ENCODE measurements around the gene POLR3B. TPM values are rescaled to one million over a fixed set of nuclear protein-coding genes. Genes with fewer than 3 reads are reported as not detected.

The POLR3B gene
- total and polyA plus RNA-seq, 2 experiments from 2014 or later = 4.0 to 14.6 TPM

DNA sequence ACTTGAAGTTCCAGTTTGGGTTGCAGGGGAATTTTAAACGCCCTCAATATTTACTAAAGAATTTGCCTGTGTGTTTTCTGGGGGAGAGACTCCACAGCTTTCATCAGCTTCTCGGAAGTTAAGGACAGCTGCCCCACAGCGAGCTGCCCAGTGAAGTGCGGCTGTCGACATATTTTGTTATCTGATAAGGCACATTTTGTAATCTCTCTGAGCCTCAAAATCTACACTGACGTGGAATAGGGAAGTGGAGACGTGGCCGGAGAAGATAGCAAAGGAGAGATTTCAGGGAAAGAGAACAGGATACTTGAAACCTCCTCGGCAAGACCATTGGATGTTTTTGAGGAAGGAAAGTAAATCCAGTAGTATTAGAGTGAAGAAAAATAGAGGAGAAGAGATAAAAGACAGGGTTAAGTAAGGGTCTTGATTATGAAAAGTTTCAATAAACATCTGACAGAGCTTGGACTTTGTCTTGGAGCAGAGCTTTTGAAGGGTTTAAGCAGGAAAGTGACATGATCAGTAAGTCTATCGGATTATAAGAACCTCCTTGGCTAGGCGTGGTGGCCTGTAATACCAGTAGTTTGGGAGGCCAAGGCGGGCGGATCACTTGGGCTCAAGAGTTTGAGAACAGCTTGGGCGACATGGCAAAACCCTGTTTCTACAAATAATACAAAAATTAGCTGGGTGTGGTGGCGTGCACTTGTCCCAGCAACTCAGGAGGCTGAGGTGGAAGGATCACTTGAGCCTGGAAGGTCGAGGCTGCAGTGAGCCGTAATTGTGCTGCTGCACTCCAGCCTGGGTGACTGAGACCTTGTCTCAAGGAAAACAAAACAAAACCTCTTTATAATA lies 1.1 kb downstream of the POLR3B start (continued):
- TF ChIP-seq STAT1 (IDR thresholded peaks at IDR 0.05; ENCODE audit: unreplicated experiment) = no peak
- TF ChIP-seq, protein P1, sequence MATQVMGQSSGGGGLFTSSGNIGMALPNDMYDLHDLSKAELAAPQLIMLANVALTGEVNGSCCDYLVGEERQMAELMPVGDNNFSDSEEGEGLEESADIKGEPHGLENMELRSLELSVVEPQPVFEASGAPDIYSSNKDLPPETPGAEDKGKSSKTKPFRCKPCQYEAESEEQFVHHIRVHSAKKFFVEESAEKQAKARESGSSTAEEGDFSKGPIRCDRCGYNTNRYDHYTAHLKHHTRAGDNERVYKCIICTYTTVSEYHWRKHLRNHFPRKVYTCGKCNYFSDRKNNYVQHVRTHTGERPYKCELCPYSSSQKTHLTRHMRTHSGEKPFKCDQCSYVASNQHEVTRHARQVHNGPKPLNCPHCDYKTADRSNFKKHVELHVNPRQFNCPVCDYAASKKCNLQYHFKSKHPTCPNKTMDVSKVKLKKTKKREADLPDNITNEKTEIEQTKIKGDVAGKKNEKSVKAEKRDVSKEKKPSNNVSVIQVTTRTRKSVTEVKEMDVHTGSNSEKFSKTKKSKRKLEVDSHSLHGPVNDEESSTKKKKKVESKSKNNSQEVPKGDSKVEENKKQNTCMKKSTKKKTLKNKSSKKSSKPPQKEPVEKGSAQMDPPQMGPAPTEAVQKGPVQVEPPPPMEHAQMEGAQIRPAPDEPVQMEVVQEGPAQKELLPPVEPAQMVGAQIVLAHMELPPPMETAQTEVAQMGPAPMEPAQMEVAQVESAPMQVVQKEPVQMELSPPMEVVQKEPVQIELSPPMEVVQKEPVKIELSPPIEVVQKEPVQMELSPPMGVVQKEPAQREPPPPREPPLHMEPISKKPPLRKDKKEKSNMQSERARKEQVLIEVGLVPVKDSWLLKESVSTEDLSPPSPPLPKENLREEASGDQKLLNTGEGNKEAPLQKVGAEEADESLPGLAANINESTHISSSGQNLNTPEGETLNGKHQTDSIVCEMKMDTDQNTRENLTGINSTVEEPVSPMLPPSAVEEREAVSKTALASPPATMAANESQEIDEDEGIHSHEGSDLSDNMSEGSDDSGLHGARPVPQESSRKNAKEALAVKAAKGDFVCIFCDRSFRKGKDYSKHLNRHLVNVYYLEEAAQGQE (IDR thresholded peaks at IDR 0.05; ENCODE audit: unreplicated experiment) = no peak
- TF ChIP-seq NANOG (IDR thresholded peaks at IDR 0.05; ENCODE audit: borderline replicate concordance) = no peak
- no peak for TF ChIP-seq JUNB (IDR thresholded peaks at IDR 0.05; ENCODE audit: unreplicated experiment)
- no peak for TF ChIP-seq ZNF114 (CRISPR knock-in tag; IDR thresholded peaks at IDR 0.05)
- TF ChIP-seq EZH2 (IDR thresholded peaks at IDR 0.05; ENCODE audit: low read depth, unreplicated experiment) = no peak

DNA sequence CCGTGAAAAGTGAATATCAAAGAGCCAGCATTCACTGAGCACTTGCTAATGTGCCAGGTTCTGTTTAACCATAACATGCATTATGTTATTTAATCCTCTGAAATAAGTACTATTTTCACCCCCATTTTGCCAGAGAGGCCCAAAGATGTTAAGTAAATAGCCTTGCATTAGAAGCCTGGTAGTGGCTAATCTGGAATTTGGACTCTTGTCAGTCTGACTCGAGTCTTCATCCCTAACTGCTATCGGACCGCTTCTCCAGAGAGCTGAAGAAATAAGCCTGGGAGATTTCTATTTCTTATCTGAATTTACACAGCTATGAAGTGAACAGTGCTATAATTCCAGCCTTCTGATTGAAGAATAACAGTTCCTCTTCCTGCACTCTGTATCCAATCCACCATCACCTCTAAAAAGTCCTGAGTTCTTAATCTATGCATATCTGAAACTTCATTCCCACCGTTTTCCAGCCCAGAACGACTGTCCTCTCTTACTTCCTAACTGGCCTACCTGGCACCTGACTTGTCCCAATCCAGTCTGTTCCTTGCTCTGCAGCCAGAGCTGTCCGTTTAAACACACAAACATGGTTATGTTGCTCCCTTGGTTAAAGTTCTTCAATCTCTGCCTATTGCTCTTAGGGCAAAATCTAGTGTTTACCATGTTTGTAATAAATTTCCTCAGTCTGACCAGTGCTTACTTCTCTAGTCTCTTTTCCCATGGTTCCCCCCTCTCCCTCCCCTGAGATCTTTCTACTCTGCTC lies 2.3 kb downstream of the POLR3B start:
- H3K4me3 ChIP-seq = no peak overlapping the region
- H3K27me3 Mint-ChIP-seq (ENCODE audit: insufficient read depth, low read depth, poor library complexity) = peaks cover 12% of the 10 kb centered on the region
- no peak overlapping the region for H3K4me3 Mint-ChIP-seq
- peaks cover 35% of the 10 kb centered on the region for H3K79me2 ChIP-seq (replicated peaks; ENCODE audit: insufficient read depth)
- H2AFZ ChIP-seq = no peak overlapping the region
- peaks cover 6% of the 10 kb centered on the region for H4K20me1 ChIP-seq (replicated peaks; ENCODE audit: insufficient read depth)
- no peaks in the 10 kb centered on the region for H3K9me3 Mint-ChIP-seq
- peaks cover 8% of the 10 kb centered on the region; the same call in 1 of the 2 replicates for H3K4me1 ChIP-seq (ENCODE audit: insufficient read depth)
- H3F3A ChIP-seq (replicated peaks; ENCODE audit: low read depth) = no peaks in the 10 kb centered on the region
- H3K4me1 Mint-ChIP-seq = peaks cover 8% of the 10 kb centered on the region
- ATAC-seq = no peak
- no peaks in the 10 kb centered on the region for H3K9me2 ChIP-seq (ENCODE audit: insufficient read depth)
- H3K36me3 ChIP-seq (ENCODE audit: insufficient read depth) = no peaks in the 10 kb centered on the region
- no peak overlapping the region for H3K4me2 ChIP-seq
- no peak overlapping the region for H3K27ac Mint-ChIP-seq
- no peaks in the 10 kb centered on the region for H3K27me3 ChIP-seq (ENCODE audit: insufficient read depth)
- no peak for DNase-seq (ENCODE audit: low spot score)
- H3K36me3 Mint-ChIP-seq (ENCODE audit: low read depth) = no peaks in the 10 kb centered on the region; the same call in 2 of the 3 replicates
- no peak overlapping the region for H3K27ac ChIP-seq (ENCODE audit: low read depth)
- TF ChIP-seq, protein P1 (IDR thresholded peaks at IDR 0.05; ENCODE audit: unreplicated experiment) = no peak
- TF ChIP-seq, protein P2, sequence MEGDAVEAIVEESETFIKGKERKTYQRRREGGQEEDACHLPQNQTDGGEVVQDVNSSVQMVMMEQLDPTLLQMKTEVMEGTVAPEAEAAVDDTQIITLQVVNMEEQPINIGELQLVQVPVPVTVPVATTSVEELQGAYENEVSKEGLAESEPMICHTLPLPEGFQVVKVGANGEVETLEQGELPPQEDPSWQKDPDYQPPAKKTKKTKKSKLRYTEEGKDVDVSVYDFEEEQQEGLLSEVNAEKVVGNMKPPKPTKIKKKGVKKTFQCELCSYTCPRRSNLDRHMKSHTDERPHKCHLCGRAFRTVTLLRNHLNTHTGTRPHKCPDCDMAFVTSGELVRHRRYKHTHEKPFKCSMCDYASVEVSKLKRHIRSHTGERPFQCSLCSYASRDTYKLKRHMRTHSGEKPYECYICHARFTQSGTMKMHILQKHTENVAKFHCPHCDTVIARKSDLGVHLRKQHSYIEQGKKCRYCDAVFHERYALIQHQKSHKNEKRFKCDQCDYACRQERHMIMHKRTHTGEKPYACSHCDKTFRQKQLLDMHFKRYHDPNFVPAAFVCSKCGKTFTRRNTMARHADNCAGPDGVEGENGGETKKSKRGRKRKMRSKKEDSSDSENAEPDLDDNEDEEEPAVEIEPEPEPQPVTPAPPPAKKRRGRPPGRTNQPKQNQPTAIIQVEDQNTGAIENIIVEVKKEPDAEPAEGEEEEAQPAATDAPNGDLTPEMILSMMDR (conservative IDR thresholded peaks at IDR 0.05; ENCODE audit: low read depth in 2 of 2) = no peak
- no peak for TF ChIP-seq ZNF114 (CRISPR knock-in tag; IDR thresholded peaks at IDR 0.05)
- TF ChIP-seq STAT1 (IDR thresholded peaks at IDR 0.05; ENCODE audit: unreplicated experiment) = no peak
- TF ChIP-seq ZNF331 (CRISPR knock-in tag; IDR thresholded peaks at IDR 0.05; ENCODE audit: low read depth) = no peak
- TF ChIP-seq EZH2 (IDR thresholded peaks at IDR 0.05; ENCODE audit: low read depth, unreplicated experiment) = no peak
- no peak for TF ChIP-seq POLR2AphosphoS5 (IDR thresholded peaks at IDR 0.05; ENCODE audit: low read depth)
- TF ChIP-seq JUNB (IDR thresholded peaks at IDR 0.05; ENCODE audit: unreplicated experiment) = no peak
- no peak for TF ChIP-seq NANOG (IDR thresholded peaks at IDR 0.05; ENCODE audit: borderline replicate concordance)
- TF ChIP-seq, protein P3, sequence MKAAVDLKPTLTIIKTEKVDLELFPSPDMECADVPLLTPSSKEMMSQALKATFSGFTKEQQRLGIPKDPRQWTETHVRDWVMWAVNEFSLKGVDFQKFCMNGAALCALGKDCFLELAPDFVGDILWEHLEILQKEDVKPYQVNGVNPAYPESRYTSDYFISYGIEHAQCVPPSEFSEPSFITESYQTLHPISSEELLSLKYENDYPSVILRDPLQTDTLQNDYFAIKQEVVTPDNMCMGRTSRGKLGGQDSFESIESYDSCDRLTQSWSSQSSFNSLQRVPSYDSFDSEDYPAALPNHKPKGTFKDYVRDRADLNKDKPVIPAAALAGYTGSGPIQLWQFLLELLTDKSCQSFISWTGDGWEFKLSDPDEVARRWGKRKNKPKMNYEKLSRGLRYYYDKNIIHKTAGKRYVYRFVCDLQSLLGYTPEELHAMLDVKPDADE (IDR thresholded peaks at IDR 0.05) = no peak
- TF ChIP-seq CREB1 (CRISPR knock-in tag; IDR thresholded peaks at IDR 0.05; ENCODE audit: low read depth) = no peak

Data from GM23338 (cell line).